ENCODE results near the gene RCAN2.
A peak's percentile ranks its signal among the peaks of the same experiment; 100 is the strongest.

Gene RCAN2

GRCh38 chr6:46329568-46329967, 161.7 kb downstream of the RCAN2 start:
- no peak for DNase-seq

GRCh38 chr6:46327779-46328178, 163.5 kb downstream of the RCAN2 start:
- DNase-seq: no peak

GRCh38 chr6:46325561-46326530, 165.4 kb downstream of the RCAN2 start:
- DNase-seq: peak; percentile 61

GRCh38 chr6:46324706-46325105, 166.5 kb downstream of the RCAN2 start:
- no peak for DNase-seq

- DNase-seq: no peak
Measured at GRCh38 chr6:46323966-46324622, 167.2 kb downstream of the RCAN2 start.

- DNase-seq: no peak
Measured at GRCh38 chr6:46323312-46323965, 167.8 kb downstream of the RCAN2 start.

- DNase-seq: no peak
Measured at GRCh38 chr6:46320505-46320904, 170.7 kb downstream of the RCAN2 start.

- DNase-seq: no peak
Measured at GRCh38 chr6:46315589-46315988, 175.7 kb downstream of the RCAN2 start.

- DNase-seq: no peak
Measured at GRCh38 chr6:46312654-46313053, 178.6 kb downstream of the RCAN2 start.

GRCh38 chr6:46310196-46310595, 181.1 kb downstream of the RCAN2 start:
- DNase-seq: no peak

GRCh38 chr6:46306431-46306830, 184.8 kb downstream of the RCAN2 start:
- no peak for DNase-seq

- no peak for DNase-seq
Measured at GRCh38 chr6:46305833-46306232, 185.4 kb downstream of the RCAN2 start.

GRCh38 chr6:46305236-46305635, 186.0 kb downstream of the RCAN2 start:
- DNase-seq: no peak

- DNase-seq: no peak
Measured at GRCh38 chr6:46302816-46303215, 188.4 kb downstream of the RCAN2 start.

GRCh38 chr6:46302176-46302575, 189.1 kb downstream of the RCAN2 start:
- no peak for DNase-seq

GRCh38 chr6:46299253-46299652, 192.0 kb downstream of the RCAN2 start:
- DNase-seq: no peak

- no peak for DNase-seq
Measured at GRCh38 chr6:46296586-46296985, 194.7 kb downstream of the RCAN2 start.

- DNase-seq: no peak
Measured at GRCh38 chr6:46293641-46294316, 197.5 kb downstream of the RCAN2 start.

- DNase-seq: no peak
Measured at GRCh38 chr6:46291880-46292279, 199.4 kb downstream of the RCAN2 start.

GRCh38 chr6:46291275-46291633, 200.0 kb downstream of the RCAN2 start:
- no peak for DNase-seq

- no peak for DNase-seq
Measured at GRCh38 chr6:46290421-46291274, 200.6 kb downstream of the RCAN2 start.

GRCh38 chr6:46289898-46290297, 201.4 kb downstream of the RCAN2 start:
- DNase-seq: no peak
